Smooth muscle cell of the brain vasculature (primary cell): ENCODE data around the gene LMNTD2.

ENCODE experiments used
- DNase-seq: peaks from one replicate; pipeline ENCODE4 v3.0.0-alpha.2; 2012; ENCODE audit warnings: low read depth, low spot score

LMNTD2 gene

GRCh38 chr11:554428-555226, 5.9 kb downstream of the LMNTD2 start:
- no peak for DNase-seq

- no peak for DNase-seq
Measured at GRCh38 chr11:553988-554340, 6.6 kb downstream of the LMNTD2 start.

DNA sequence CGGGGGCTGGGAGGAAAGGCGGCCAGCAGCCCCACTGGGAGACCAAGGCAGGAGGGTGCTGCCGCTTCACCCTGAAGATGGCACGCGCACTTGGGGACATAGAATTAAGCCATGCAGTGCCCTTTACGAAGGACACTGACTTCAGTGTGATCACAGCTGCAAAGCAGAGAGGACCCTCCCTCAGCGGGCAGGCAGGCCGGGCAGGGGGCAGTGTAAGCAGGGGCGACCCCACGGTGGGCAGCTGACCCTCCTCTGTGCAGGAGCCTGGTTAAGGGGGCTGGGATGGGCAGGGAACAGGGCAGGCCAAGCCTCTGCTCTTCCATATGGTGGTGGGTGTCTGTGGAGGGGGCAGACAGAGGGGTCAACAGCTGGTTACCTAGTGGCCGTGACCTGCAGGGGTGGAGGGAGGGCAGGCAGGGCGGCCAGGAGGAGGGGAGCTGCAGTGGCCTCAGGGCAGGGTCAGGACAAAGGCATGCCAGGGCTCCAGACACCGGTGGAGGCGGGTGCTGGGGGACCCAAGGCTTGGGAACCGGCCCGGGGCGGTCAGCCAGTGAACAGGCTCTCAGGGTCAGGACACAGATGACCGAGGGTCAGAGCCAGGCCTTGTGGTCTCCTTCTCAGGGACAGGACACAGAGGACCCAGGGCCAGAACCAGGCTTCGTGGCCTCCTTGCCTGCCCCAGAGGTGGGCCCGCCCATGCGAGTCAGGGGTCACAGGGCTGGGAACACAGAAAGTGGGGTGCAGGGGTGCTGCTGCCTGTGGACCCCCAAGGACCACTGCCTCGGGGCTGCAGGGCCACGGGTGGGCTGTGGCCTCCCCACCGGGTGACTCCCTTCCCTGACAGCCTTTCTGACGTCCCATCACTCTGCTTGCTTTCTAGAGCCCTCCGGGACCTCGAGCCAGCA, 7.2 kb downstream of the LMNTD2 start:
- no peak for DNase-seq

DNA sequence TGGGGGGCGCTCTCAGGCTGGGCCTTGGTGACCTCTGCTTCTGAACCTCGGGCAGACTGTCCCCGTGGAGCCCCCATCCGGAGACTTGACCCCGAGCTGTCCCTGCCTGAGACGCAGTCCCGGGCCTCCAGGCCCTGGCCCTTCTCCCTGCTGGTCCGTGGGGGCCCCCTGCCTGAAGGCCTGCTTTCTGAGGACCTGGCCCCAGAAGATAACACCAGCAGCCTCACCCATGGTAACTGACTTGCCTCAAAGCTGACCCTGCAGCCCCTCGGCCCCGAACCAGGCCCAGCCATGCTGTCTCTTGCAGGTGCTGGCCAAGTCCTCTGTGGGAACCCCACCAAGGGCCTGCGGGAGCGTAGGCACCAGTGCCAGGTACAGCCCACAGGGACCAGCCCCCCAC, 8.9 kb downstream of the LMNTD2 start:
- no peak for DNase-seq

DNA sequence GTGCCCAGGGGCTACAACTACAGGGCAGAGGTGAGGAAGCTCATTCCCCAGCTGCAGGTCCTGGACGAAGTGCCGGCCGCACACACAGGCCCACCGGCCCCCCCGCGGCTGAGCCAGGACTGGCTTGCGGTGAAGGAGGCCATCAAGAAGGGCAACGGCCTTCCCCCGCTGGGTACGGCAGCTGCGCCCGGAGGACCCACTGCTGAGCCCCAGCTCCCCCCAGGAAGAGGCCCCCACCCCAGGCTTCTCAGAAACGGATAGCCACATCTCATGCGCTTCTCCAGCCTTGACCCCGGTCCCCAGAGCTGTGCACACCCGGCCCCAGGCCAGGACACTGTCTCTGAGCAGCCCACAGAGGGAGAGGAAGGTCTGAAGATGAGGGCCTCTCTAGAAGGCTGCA, 9.4 kb downstream of the LMNTD2 start:
- no peak for DNase-seq

- no peak for DNase-seq
Measured at GRCh38 chr11:550746-551085, 9.8 kb downstream of the LMNTD2 start.

DNA sequence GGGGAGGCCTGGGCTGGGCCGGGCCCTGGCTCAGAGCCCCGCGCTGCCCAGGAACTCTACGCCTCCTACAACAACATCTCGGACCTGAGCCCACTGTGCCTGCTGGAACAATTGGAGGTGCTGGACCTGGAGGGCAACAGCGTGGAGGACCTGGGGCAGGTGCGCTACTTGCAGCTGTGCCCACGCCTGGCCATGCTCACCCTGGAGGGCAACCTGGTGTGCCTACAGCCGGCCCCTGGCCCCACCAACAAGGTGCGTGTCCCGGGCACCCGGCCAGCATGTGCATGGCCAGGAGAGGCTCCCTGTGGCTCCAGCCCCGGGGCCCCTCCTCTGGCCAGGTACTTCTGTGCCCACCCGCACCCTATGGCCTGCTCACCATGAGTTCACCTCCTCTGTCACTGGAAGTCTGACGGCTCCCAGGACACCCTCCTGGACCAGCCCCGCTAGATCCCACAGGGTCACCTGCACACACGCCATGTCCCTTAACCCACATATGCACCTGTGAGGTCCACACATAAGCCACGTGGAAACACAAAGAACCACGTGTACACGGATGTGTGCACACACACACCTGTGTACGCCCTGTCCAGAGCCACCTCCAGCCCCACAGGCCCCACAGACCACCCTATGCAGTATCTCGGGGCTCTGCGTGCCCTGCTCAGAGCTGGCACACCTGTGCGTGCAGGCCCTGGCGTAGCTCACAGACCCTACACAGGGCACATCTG, 10.4 kb downstream of the LMNTD2 start:
- DNase-seq = no peak

GRCh38 chr11:548700-549603, 11.6 kb downstream of the LMNTD2 start:
- no peak for DNase-seq

- DNase-seq = no peak
Measured at GRCh38 chr11:545171-545570, 15.4 kb downstream of the LMNTD2 start.

GRCh38 chr11:544817-545166, 15.7 kb downstream of the LMNTD2 start:
- DNase-seq = no peak

DNA sequence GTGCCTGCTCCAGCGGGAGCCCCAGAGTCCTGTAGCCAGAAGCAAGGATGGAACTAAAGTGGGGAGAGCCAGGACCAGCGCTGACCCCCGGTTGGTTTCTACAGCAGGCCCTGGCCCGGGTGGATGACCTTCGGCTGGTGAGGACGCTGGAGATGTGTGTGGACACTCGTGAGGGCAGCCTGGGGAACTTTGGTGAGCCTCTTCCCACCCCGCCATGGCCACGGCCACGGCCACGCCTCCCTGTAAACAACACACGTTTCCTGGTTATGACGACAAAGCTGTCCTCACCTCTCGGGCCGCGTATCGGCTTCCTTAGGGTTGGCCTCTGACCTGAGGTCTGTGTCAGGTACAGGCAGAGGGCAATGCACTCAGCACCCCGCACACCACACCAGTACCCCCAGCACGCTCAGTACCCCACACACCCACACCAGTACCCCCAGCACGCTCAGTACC, 19.1 kb downstream of the LMNTD2 start:
- no peak for DNase-seq

DNA sequence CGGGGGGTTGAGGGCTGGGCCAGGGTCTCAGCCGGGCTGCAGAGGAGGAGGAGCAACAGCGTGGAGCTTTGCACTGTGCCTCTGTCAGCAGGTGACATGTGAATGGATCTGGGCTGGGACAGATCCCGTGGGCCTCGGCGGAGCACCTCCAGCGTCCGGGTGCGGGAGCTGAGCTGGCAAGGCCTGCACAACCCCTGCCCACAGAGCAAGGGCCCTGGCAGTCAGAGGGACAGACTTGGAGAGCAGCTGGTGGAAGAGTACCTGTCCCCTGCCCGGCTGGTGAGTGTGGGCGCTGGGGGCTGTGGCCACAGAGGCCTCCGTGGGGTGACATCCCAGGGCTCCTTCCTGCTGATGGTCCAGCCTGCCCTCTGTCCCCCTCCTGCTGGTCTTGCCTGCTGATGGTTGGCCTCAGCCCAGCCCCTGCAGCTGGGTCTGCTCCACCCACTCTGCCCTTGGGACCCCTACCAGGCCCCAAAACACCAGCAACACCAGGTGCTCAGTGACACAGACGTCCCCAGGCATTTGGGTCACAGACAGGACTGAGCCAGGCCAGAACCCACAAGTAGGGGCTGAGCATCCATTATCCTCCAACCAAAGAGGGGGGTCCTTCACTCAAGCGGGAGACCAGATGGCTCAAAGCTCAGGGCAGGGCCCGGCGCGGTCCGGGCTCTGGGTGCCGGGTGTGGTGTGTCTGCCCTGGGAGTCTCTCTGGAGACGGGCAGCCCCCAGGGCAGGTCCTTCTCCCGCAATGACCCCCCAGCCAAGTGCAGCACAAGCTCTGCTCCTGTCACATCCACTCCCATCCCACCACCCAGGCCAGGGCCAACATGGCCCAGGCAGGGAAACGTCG, 19.7 kb downstream of the LMNTD2 start:
- DNase-seq = no peak

GRCh38 chr11:539971-540481, 20.5 kb downstream of the LMNTD2 start:
- DNase-seq = no peak

DNA sequence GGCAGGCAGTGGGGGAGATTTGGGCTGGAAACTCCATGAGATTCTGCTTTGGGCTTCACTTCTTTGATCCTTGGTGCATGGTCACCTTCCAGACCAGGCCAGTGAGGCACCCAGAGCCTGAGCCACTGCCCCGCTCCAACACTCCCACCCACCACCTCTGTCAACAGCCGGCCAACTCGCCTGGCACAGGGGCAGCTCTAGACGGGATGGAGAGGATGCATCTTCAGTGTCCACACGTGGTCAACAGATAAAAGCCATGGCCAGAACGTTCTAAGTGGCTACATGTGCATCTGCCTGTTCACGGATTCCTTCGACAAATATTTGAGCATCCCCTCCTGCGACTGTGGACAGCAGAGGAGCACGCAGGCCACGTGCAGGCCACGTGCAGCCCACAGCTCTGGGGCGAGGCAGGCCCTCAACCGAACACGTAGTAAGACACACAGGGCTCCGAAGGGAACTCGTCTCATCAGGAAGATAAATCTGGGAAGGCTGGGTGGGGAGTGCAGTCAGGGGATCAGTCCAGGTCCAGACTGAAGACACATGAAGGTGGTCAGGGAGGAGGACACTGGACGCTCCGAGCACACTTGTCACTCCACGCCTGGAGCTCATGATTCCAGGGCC, 22.0 kb downstream of the LMNTD2 start:
- DNase-seq = no peak

DNA sequence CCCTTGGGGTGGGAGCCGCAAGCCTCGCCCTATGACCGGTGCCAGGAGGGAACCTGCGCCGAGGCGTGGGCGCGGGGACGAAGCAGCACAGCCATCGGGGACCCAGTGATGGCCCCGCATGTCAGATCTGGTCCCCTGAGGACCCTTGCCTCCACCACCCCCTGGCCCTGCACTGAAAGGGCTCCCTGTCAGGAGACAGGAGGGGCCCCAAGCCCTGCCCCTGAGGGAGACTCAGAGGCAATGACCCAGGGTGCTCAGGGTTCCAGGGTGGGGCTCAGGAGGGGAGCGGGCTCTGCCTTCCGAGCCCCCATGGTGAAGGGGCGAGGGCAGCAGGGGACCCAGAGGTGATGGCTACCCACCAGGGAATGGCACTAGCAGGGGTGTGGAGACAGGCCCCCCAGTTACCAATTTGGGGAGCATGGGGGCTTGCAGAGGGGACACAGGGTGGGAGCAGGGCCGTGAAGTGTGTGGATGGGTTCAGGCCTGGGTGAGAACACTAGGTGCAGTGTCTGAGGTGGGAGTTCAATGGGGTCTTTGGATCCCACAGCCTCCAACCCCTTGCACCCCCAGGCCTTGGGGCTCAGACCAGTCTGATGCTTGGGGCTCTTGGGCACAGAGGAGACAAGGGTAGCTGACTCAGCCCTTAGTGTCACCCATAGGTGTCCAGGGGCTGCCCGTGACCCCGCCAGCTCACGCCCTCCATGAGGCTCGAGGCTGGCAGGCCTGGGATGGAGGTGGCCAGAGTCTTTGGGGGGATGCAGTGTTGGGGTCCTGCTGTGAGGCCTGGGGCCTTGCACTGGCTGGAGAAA, 22.7 kb downstream of the LMNTD2 start:
- DNase-seq = no peak

GRCh38 chr11:536841-537621, 23.5 kb downstream of the LMNTD2 start, which contains the start of gene LRRC56:
LRRC56 (plus strand) TSS chr11:537527; CDS start chr11:540685, 3,158 bp downstream.
- DNase-seq = no peak

DNA sequence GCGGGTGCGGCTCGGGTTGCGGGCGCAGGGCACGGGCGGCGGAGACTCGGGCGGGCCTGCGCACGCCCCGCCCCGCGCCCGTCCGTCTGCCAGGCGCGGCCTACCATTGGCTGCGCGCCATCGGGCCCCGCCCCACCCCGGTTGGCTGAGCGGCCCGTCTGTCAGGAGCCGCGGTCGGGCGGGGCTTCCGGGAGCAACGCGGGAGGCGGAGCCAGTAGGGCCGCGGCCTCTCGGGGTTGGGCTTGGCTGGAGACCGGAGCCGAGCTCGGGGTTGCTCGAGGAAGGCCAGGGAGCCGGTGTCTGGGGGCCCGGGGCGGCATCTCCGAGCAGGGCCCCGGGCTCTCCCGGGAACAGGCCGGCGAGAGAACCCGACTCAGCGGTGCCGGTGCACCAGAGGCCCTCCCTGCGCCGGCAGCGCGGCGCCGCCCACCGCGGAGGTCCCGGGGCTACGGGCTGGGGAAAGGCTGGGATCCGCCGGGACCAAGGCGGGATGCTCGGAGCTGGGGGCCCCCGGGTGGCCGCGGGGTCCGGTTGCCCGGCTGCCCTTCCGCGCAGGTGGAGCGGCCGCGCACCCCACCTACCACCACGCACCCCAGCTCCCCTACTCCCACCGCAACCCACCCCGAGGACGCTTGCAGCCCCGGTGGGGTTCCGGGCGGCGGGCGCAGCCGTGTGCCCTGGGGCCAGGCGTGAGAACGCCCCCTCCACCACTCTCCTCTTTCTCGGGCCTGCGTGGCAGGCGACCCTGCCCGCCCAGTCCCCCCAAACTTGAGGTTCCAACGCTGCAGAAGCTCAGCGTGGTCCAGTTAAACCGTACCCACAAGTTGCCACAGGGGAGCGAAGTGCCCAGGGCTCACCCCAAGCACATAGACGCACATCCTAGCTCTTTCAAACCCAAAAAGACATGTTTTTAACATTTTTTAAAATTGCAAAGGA, 24.8 kb downstream of the LMNTD2 start, which contains the start of gene HRAS:
TSS of gene HRAS (minus strand) at position 58 of the 936 bp plus-strand sequence.
- peak; percentile 80 for DNase-seq
